HepG2 (cell line): Measurements from ENCODE around the gene DCLRE1C. TPM values are rescaled to one million over a fixed set of nuclear protein-coding genes. Genes with fewer than 3 reads are reported as not detected.

Experiments
- ATAC-seq: fragments of 200-7000 bp; cut with Tn5 transposase; 3 replicates; pipeline ENCODE4 v1.9.1; 2020; ENCODE audit warnings: mild to moderate bottlenecking, moderate library complexity
- BruUV-seq: library from RNA; stranded (reverse); fragments of 400-500 nt; replicated peaks from 2 replicates; lab custom pipeline; 2021; lab: Mats Ljungman, UMichigan
- CTCF ChIA-PET: fragments of 300-600 bp; formaldehyde crosslinking; extraction: SDS; loops from one replicate; lab custom pipeline; 2021; ENCODE audit warnings: low total read pairs, inconsistent platforms, low intra/inter-chr PET ratio; lab: Yijun Ruan, JAX
- POLR2A ChIA-PET: fragments of 350-600 bp; sonication (Branson Sonifier 250); formaldehyde crosslinking; loops from one replicate; lab custom pipeline; 2020; ENCODE audit warnings: antibody characterized with exemption, inconsistent platforms; lab: Yijun Ruan, JAX
- DNase-seq: peaks from one replicate; pipeline ENCODE4 v3.0.0-alpha.2; 2015; ENCODE audit warnings: low spot score
- FAIRE-seq: peaks from 3 replicates; lab custom pipeline; 2011; peaks lifted over from hg19 to GRCh38; lab: Jason Lieb, UNC
- H2AFZ ChIP-seq: one replicate; pipeline ENCODE4 v1.6.1; 2011; ENCODE audit warnings: low read length, inconsistent platforms
- H3K27ac ChIP-seq: fragments of 300-600 bp; 3 replicates; pipeline ENCODE4 v1.8.0; 2011; ENCODE audit warnings: mixed run types, mild to moderate bottlenecking, mixed read lengths, low read length, inconsistent platforms; ENCODE audit not compliant: insufficient read depth; ENCODE audit errors: extremely low read length
- H3K27me3 ChIP-seq, 2 experiments: fragments of 200-600 bp in 1 of 2; 2 replicates in 1 of 2; 3 replicates in 1 of 2; pipeline versions ENCODE4 v1.6.0 to v1.8.0; 2011; ENCODE audit warnings: low read length in 2 of 2, mild to moderate bottlenecking in 2 of 2, moderate library complexity in 2 of 2, inconsistent platforms in 1 of 2; ENCODE audit not compliant: insufficient read depth in 2 of 2, control insufficient read depth in 1 of 2
- H3K36me3 ChIP-seq, 2 experiments: fragments of 200-600 bp in 1 of 2; replicated peaks in 1 of 2; 2 replicates in 1 of 2; 3 replicates in 1 of 2; pipeline versions ENCODE4 v1.5.1 to v1.8.0; 2011; ENCODE audit warnings: low read length in 2 of 2, inconsistent platforms in 1 of 2; ENCODE audit not compliant: insufficient read depth in 2 of 2, control insufficient read depth in 1 of 2
- H3K4me1 ChIP-seq: 2 replicates; pipeline ENCODE4 v1.5.1; 2012; ENCODE audit warnings: low read length, inconsistent platforms; ENCODE audit not compliant: insufficient read depth
- H3K4me2 ChIP-seq: 2 replicates; pipeline ENCODE4 v1.6.0; 2011; ENCODE audit warnings: low read depth, low read length, inconsistent platforms
- H3K4me3 ChIP-seq, 3 experiments: fragments of 200-600 bp in 1 of 3; sonication (generic), shearing (Covaris generic) in 1 of 3; replicated peaks in 1 of 3; 2 replicates each; pipeline ENCODE4 v1.5.1; 2011 to 2016; ENCODE audit warnings: low read length in 3 of 3, inconsistent platforms in 2 of 3, low read depth in 2 of 3, mild to moderate bottlenecking in 2 of 3, control low read depth in 1 of 3, mixed read lengths in 1 of 3; ENCODE audit not compliant: insufficient read depth in 1 of 3
- H3K79me2 ChIP-seq: one replicate; pipeline ENCODE4 v1.6.1; 2011; ENCODE audit warnings: low read length, inconsistent platforms; ENCODE audit not compliant: insufficient read depth
- H3K9ac ChIP-seq: 2 replicates; pipeline ENCODE4 v1.6.0; 2011; ENCODE audit warnings: mild to moderate bottlenecking, low read depth, low read length, inconsistent platforms; ENCODE audit not compliant: insufficient read depth
- H3K9me3 ChIP-seq: 2 replicates; pipeline ENCODE4 v1.5.1; 2012; ENCODE audit warnings: mild to moderate bottlenecking, low read length
- H4K20me1 ChIP-seq: 2 replicates; pipeline ENCODE4 v1.6.0; 2011; ENCODE audit warnings: inconsistent platforms, mild to moderate bottlenecking, low read length, moderate library complexity; ENCODE audit not compliant: insufficient read depth
- DNMT1 ChIP-seq: sonication (generic); formaldehyde crosslinking; IDR thresholded peaks from 2 replicates; pipeline ENCODE4 v1.5.1; 2020; ENCODE audit warnings: mild to moderate bottlenecking, missing genetic modification reagents
- MAFF ChIP-seq: IDR thresholded peaks from 2 replicates; pipeline ENCODE4 v1.6.1; 2011; ENCODE audit warnings: low read depth, low read length, improper control_type of control experiment
- MAFK ChIP-seq, 2 experiments: IDR thresholded peaks in 1 of 2; conservative IDR thresholded peaks in 1 of 2; 2 replicates each; pipeline ENCODE4 v1.6.1; 2011; ENCODE audit warnings: improper control_type of control experiment in 2 of 2, low read length in 2 of 2
- TGIF2 ChIP-seq: IDR thresholded peaks from 2 replicates; pipeline ENCODE4 v1.6.1; 2016; ENCODE audit warnings: control low read depth, missing compliant biosample characterization
- ZFP62 ChIP-seq: sonication (generic); formaldehyde crosslinking; IDR thresholded peaks from 2 replicates; pipeline ENCODE4 v1.4.0; 2020; ENCODE audit warnings: missing genetic modification reagents
- ZNF101 ChIP-seq: sonication (generic); formaldehyde crosslinking; IDR thresholded peaks from 2 replicates; pipeline ENCODE4 v1.4.0; 2020; ENCODE audit warnings: mild to moderate bottlenecking, low read depth, missing genetic modification reagents, borderline replicate concordance
- ZNF550 ChIP-seq: sonication (generic); formaldehyde crosslinking; IDR thresholded peaks from 2 replicates; pipeline ENCODE4 v1.4.0; 2020; ENCODE audit warnings: mild to moderate bottlenecking, missing genetic modification reagents, borderline replicate concordance
- ZNF720 ChIP-seq: sonication (generic); formaldehyde crosslinking; IDR thresholded peaks from 2 replicates; pipeline ENCODE4 v1.4.0; 2020; ENCODE audit warnings: missing genetic modification reagents
- WGBS: methylation state at CpG from one replicate; pipeline ENCODE4 v1.1.6; 2017; ENCODE audit warnings: low lambda C conversion rate; 5-methylcytosine and 5-hydroxymethylcytosine counted together
- in situ Hi-C: cut with HindIII; loops from 2 replicates; pipeline ENCODE4 v1.10.0; 2017; ENCODE audit warnings: low pct_unique_long_range_greater_than_20kb; ENCODE audit not compliant: extremely low pct_ligation_motif_present
- intact Hi-C: fragments of 100-400 bp; cut with micrococcal nuclease; formaldehyde crosslinking; loops from one replicate; pipeline ENCODE4 v1.10.0; 2022; ENCODE audit not compliant: unreplicated experiment
- polyA plus RNA-seq, 8 experiments: library from polyadenylated mRNA; depleted of rRNA in 3 of 8; stranded (reverse) in 7 of 8; unstranded in 1 of 8; fragments of >200 nt; fragmentation: Illumina TruSeq in 4 of 8; extraction: Trizol in 4 of 8; gene quantifications; 2 replicates each; pipeline versions ENCODE4 v1.2.1 to v1.2.3, GENCODE V29; 2011 to 2016; ENCODE audit warnings: low read depth in 4 of 8, missing spikeins in 1 of 8, mixed read lengths in 1 of 8; ENCODE audit not compliant: insufficient read depth in 1 of 8
- total RNA-seq, 5 experiments: library from RNA; depleted of rRNA; stranded (reverse); fragments of >200 nt; fragmentation: Illumina TruSeq; extraction: Trizol; gene quantifications; 2 replicates each; pipeline ENCODE4 v1.2.3, GENCODE V29; 2016; ENCODE audit warnings: low read depth in 1 of 5
- TF ChIP-seq, protein P1 (sequence below): sonication (generic); formaldehyde crosslinking; IDR thresholded peaks from 2 replicates; pipeline ENCODE4 v1.4.0; 2020; ENCODE audit warnings: missing genetic modification reagents

DCLRE1C gene
- total and polyA plus RNA-seq, 2 of the 13 experiments (the other 11 are each of a cell fraction or from before 2014, with no cell fraction given), result 3.0 to 10.3 TPM

GRCh38 chr10:14925268-14925667, 28.6 kb downstream of the DCLRE1C start:
- no peak overlapping the region for H3K4me2 ChIP-seq
- 97% methylated on average over 2 of the region's 2 CpGs for WGBS
- intact Hi-C loops (no loop called here), in situ Hi-C loops (no loop called here)
- peaks cover 18 to 55% of the 10 kb centered on the region in 2 experiments for H3K36me3 ChIP-seq
- H3K27ac ChIP-seq, result no peak overlapping the region
- no peak overlapping the region for H2AFZ ChIP-seq
- DNase-seq (no peak), FAIRE-seq (no peak), ATAC-seq (no peak)
- TF ChIP-seq MAFF, result peak; percentile 91
- peak; percentile 90 to 94 for TF ChIP-seq MAFK (conservative IDR thresholded peaks at IDR 0.05 in 1 of 2, IDR thresholded peaks at IDR 0.05 in 1 of 2; ENCODE audit: low read length in 2 of 2)
- no peak for TF ChIP-seq TGIF2
- no peaks in the 10 kb centered on the region for H4K20me1 ChIP-seq
- no peaks in the 10 kb centered on the region for H3K4me1 ChIP-seq
- no peaks in the 10 kb centered on the region for H3K79me2 ChIP-seq
- H3K9ac ChIP-seq, result no peak overlapping the region
- no TSS peak for BruUV-seq
- POLR2A ChIA-PET, result no interaction called here
- no peaks in the 10 kb centered on the region for H3K9me3 ChIP-seq
- no peaks in the 10 kb centered on the region for H3K27me3 ChIP-seq
- no peak overlapping the region for H3K4me3 ChIP-seq
- CTCF ChIA-PET, result no interaction called here

GRCh38 chr10:14924013-14924412, 29.9 kb downstream of the DCLRE1C start:
- no peak overlapping the region for H3K4me2 ChIP-seq
- H3K79me2 ChIP-seq, result no peaks in the 10 kb centered on the region
- H3K36me3 ChIP-seq, result peaks cover 21 to 59% of the 10 kb centered on the region in 2 experiments
- FAIRE-seq (no peak), ATAC-seq (no peak), DNase-seq (no peak)
- H2AFZ ChIP-seq, result no peak overlapping the region
- H3K9me3 ChIP-seq, result no peaks in the 10 kb centered on the region
- ChIA-PET CTCF (no interaction called here), POLR2A (no interaction called here)
- H3K9ac ChIP-seq, result no peak overlapping the region
- 96% methylated on average over 7 of the region's 7 CpGs for WGBS
- in situ Hi-C loops, result no loop called here
- no peaks in the 10 kb centered on the region for H3K4me1 ChIP-seq
- no TSS peak for BruUV-seq
- TF ChIP-seq ZNF101 (CRISPR knock-in tag) (no peak), ZNF720 (no peak), ZFP62 (CRISPR knock-in tag) (no peak), ZNF550 (CRISPR knock-in tag) (no peak), DNMT1 (no peak)
- TF ChIP-seq, protein P1, sequence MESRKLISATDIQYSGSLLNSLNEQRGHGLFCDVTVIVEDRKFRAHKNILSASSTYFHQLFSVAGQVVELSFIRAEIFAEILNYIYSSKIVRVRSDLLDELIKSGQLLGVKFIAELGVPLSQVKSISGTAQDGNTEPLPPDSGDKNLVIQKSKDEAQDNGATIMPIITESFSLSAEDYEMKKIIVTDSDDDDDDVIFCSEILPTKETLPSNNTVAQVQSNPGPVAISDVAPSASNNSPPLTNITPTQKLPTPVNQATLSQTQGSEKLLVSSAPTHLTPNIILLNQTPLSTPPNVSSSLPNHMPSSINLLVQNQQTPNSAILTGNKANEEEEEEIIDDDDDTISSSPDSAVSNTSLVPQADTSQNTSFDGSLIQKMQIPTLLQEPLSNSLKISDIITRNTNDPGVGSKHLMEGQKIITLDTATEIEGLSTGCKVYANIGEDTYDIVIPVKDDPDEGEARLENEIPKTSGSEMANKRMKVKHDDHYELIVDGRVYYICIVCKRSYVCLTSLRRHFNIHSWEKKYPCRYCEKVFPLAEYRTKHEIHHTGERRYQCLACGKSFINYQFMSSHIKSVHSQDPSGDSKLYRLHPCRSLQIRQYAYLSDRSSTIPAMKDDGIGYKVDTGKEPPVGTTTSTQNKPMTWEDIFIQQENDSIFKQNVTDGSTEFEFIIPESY (CRISPR knock-in tag), result peak; percentile 74; the same call in 1 of the 2 replicates
- TF ChIP-seq, all 625 proteins: peak for 1
- no peak overlapping the region for H3K4me3 ChIP-seq
- H3K27ac ChIP-seq, result no peak overlapping the region
- intact Hi-C loops, result no loop called here
- no peaks in the 10 kb centered on the region for H3K27me3 ChIP-seq
- H4K20me1 ChIP-seq, result no peaks in the 10 kb centered on the region
